A549 (cell line): ENCODE data around the gene TMUB2. TPM values are rescaled to one million over a fixed set of nuclear protein-coding genes. Genes with fewer than 3 reads are reported as not detected.
A peak's percentile ranks its signal among the peaks of the same experiment; 100 is the strongest.

Experiments
- ATAC-seq, 2 experiments: fragments of 200-7000 bp in 1 of 2; fragments of >200 bp in 1 of 2; cut with Nextera tagmentation in 1 of 2; cut with Tn5 transposase in 1 of 2; 3 replicates each; pipeline versions ENCODE4 v1.8.0 to v1.9.1; 2018 to 2020; ENCODE audit warnings: mild to moderate bottlenecking in 1 of 2, moderate library complexity in 1 of 2
- CTCF ChIA-PET: fragments of 300-600 bp; sonication (Branson Sonifier 250); formaldehyde crosslinking; extraction: SDS; loops from one replicate; lab custom pipeline; 2021; ENCODE audit warnings: antibody characterized with exemption, inconsistent platforms; lab: Yijun Ruan, JAX
- POLR2A ChIA-PET: fragments of 350-600 bp; formaldehyde crosslinking; extraction: SDS; loops from one replicate; lab custom pipeline; 2021; ENCODE audit warnings: antibody characterized with exemption, inconsistent platforms; lab: Yijun Ruan, JAX
- DNase-seq, 2 experiments: peaks; one replicate each; pipeline versions ENCODE4 v3.0.0 to v3.0.0-alpha.2; 2011 to 2016; ENCODE audit warnings: low read depth in 1 of 2, low spot score in 1 of 2
- FAIRE-seq: peaks from 2 replicates; lab custom pipeline; 2011; peaks lifted over from hg19 to GRCh38; lab: Jason Lieb, UNC
- H3K27ac ChIP-seq, 2 experiments: fragments of >200 bp; sonication (Bioruptor Twin); formaldehyde crosslinking; 3 replicates each; pipeline ENCODE4 v1.5.1; 2016 to 2017
- H3K4me1 ChIP-seq: fragments of >200 bp; sonication (Bioruptor Twin); formaldehyde crosslinking; 3 replicates; pipeline ENCODE4 v1.6.1; 2016
- H3K4me2 ChIP-seq: fragments of >200 bp; sonication (Bioruptor Twin); formaldehyde crosslinking; 3 replicates; pipeline ENCODE4 v1.6.1; 2016
- H3K4me3 ChIP-seq: fragments of >200 bp; sonication (Bioruptor Twin); formaldehyde crosslinking; 3 replicates; pipeline ENCODE4 v1.5.1; 2016
- H3K9me3 ChIP-seq: fragments of >200 bp; sonication (Bioruptor Twin); formaldehyde crosslinking; 3 replicates; pipeline ENCODE4 v1.6.1; 2016
- ATOH8 ChIP-seq: fragments of 250-450 bp; sonication (Bioruptor Pico); IDR thresholded peaks from 2 replicates; pipeline ENCODE4 v1.5.0; 2020; ENCODE audit warnings: low read depth, mild to moderate bottlenecking, moderate library complexity
- CHD2 ChIP-seq: fragments of 150-350 bp; IDR thresholded peaks from 2 replicates; pipeline ENCODE4 v1.6.1; 2014; ENCODE audit warnings: low read length; ENCODE audit not compliant: partially characterized antibody
- E2F6 ChIP-seq: IDR thresholded peaks from 2 replicates; pipeline ENCODE4 v1.6.1; 2012; ENCODE audit warnings: low read depth, borderline replicate concordance
- EHF ChIP-seq: fragments of 250-450 bp; sonication (Bioruptor Pico); IDR thresholded peaks from 2 replicates; pipeline ENCODE4 v1.5.0; 2020; ENCODE audit warnings: mild to moderate bottlenecking
- EP300 ChIP-seq, 2 experiments: fragments of >200 bp; sonication (Bioruptor Twin); formaldehyde crosslinking; IDR thresholded peaks; 2 replicates in 1 of 2; 3 replicates in 1 of 2; pipeline ENCODE4 v1.6.1; 2016 to 2017
- ESRRA ChIP-seq: fragments of 150-350 bp; IDR thresholded peaks from 2 replicates; pipeline ENCODE4 v1.6.1; 2014; ENCODE audit warnings: mild to moderate bottlenecking, low read length, borderline replicate concordance
- GATA3 ChIP-seq: IDR thresholded peaks from 2 replicates; pipeline ENCODE4 v1.6.1; 2012; ENCODE audit warnings: borderline replicate concordance
- HDAC2 ChIP-seq: fragments of 200-600 bp; sonication (generic); IDR thresholded peaks from 2 replicates; pipeline ENCODE4 v1.6.1; 2016
- HOXB13 ChIP-seq: fragments of 250-450 bp; sonication (Bioruptor Pico); IDR thresholded peaks from 2 replicates; pipeline ENCODE4 v1.5.0; 2020; ENCODE audit warnings: low read depth, mild to moderate bottlenecking, moderate library complexity
- JUNB ChIP-seq: fragments of >200 bp; sonication (Bioruptor Twin); formaldehyde crosslinking; IDR thresholded peaks from 2 replicates; pipeline ENCODE4 v1.6.1; 2016
- KDM5A ChIP-seq: fragments of 200-600 bp; sonication (generic); IDR thresholded peaks from 2 replicates; pipeline ENCODE4 v1.6.1; 2016; ENCODE audit warnings: antibody characterized with exemption, mild to moderate bottlenecking
- MAFK ChIP-seq: fragments of 450-650 bp; IDR thresholded peaks from 2 replicates; pipeline ENCODE4 v1.6.1; 2014; ENCODE audit not compliant: partially characterized antibody
- MAZ ChIP-seq: fragments of 150-350 bp; IDR thresholded peaks from 2 replicates; pipeline ENCODE4 v1.6.1; 2014; ENCODE audit warnings: antibody characterized with exemption, low read depth, low read length, borderline replicate concordance
- POLR2AphosphoS2 ChIP-seq: conservative IDR thresholded peaks from 2 replicates; pipeline ENCODE4 v1.6.1; 2012; ENCODE audit warnings: low read length, improper control_type of control experiment, inconsistent platforms
- RAD21 ChIP-seq, 2 experiments: fragments of >200 bp in 1 of 2; sonication (Bioruptor Twin) in 1 of 2; formaldehyde crosslinking in 1 of 2; IDR thresholded peaks in 1 of 2; conservative IDR thresholded peaks in 1 of 2; 2 replicates in 1 of 2; 3 replicates in 1 of 2; pipeline ENCODE4 v1.6.1; 2012 to 2018; ENCODE audit warnings: inconsistent platforms in 1 of 2
- RARB ChIP-seq: fragments of 250-450 bp; sonication (Bioruptor Pico); IDR thresholded peaks from 2 replicates; pipeline ENCODE4 v1.8.0; 2021; ENCODE audit warnings: mild to moderate bottlenecking, moderate library complexity
- RFX5 ChIP-seq: fragments of 450-650 bp; IDR thresholded peaks from 2 replicates; pipeline ENCODE4 v1.7.1; 2014; ENCODE audit warnings: antibody characterized with exemption, mild to moderate bottlenecking, moderate library complexity
- SMC3 ChIP-seq: fragments of >200 bp; sonication (Bioruptor Twin); formaldehyde crosslinking; IDR thresholded peaks from 3 replicates; pipeline ENCODE4 v1.6.1; 2018; ENCODE audit warnings: inconsistent platforms
- TFCP2L1 ChIP-seq: fragments of 250-450 bp; sonication (Bioruptor Pico); IDR thresholded peaks from 2 replicates; pipeline ENCODE4 v1.5.0; 2021; ENCODE audit warnings: mild to moderate bottlenecking
- TP53 ChIP-seq: fragments of 250-450 bp; sonication (Bioruptor Pico); IDR thresholded peaks from 2 replicates; pipeline ENCODE4 v1.5.0; 2021; ENCODE audit warnings: mild to moderate bottlenecking, moderate library complexity
- USF2 ChIP-seq: fragments of 450-650 bp; IDR thresholded peaks from 2 replicates; pipeline ENCODE4 v1.6.1; 2014; ENCODE audit warnings: antibody characterized with exemption
- ZC3H11A ChIP-seq: fragments of 450-650 bp; IDR thresholded peaks from 2 replicates; pipeline ENCODE4 v1.6.1; 2014; ENCODE audit warnings: antibody characterized with exemption, mild to moderate bottlenecking
- ZSCAN20 ChIP-seq: fragments of 250-450 bp; sonication (Bioruptor Pico); IDR thresholded peaks from 2 replicates; pipeline ENCODE4 v1.8.0; 2022; ENCODE audit warnings: mild to moderate bottlenecking, moderate library complexity
- WGBS: methylation state at CpG from one replicate; pipeline ENCODE4 v1.1.6; 2017; ENCODE audit errors: missing lambda C conversion rate; 5-methylcytosine and 5-hydroxymethylcytosine counted together
- polyA plus RNA-seq, 4 experiments: library from polyadenylated mRNA; depleted of rRNA in 3 of 4; stranded (reverse); fragments of >200 nt; fragmentation: RNase III in 1 of 4; extraction: RNeasy Plus Mini Kit Qiagen cat#74134 plus additional on column Dnase treatment in 1 of 4; gene quantifications; 2 replicates in 3 of 4; 3 replicates in 1 of 4; pipeline ENCODE4 v1.2.3, GENCODE V29; 2011 to 2017

The TMUB2 gene
- polyA plus RNA-seq, 2 of the 4 experiments (the other 2 are of a cell fraction), result 36.2 to 42.0 TPM

GRCh38 chr17:44177640-44178039 is 9.1 kb upstream of the TMUB2 start:
- DNase-seq (no peak), ATAC-seq (peak; percentile 10 to 26; a peak in 2 of 6 replicates), FAIRE-seq (no peak)
- ChIA-PET CTCF (interaction anchor here (1.0 to 3.7 kb wide), 2 partner anchors 10 to 34 kb away, joined by 3 to 18 read pairs; no protein-coding TSS in a partner anchor), POLR2A (no interaction called here)
- 85% methylated on average over 4 of the region's 4 CpGs for WGBS
- H3K4me1 ChIP-seq, result no peaks in the 10 kb centered on the region
- no peak overlapping the region for H3K4me3 ChIP-seq
- H3K4me2 ChIP-seq, result no peak overlapping the region
- no peak overlapping the region for H3K27ac ChIP-seq
- no peak for TF ChIP-seq E2F6
- no peak for TF ChIP-seq USF2
- no peak for TF ChIP-seq TFCP2L1
- no peak for TF ChIP-seq MAFK
- TF ChIP-seq ZC3H11A, result no peak
- TF ChIP-seq RAD21 (conservative IDR thresholded peaks at IDR 0.05 in 1 of 2, IDR thresholded peaks at IDR 0.05 in 1 of 2), result no peak
- TF ChIP-seq SMC3, result no peak
- no peak for TF ChIP-seq TP53 (CRISPR knock-in tag)
- no peak for TF ChIP-seq KDM5A
- TF ChIP-seq EP300 (IDR thresholded peaks at IDR 0.05), result no peak
- no peak for TF ChIP-seq HDAC2
- TF ChIP-seq HOXB13 (CRISPR knock-in tag), result no peak
- no peak for TF ChIP-seq ZSCAN20 (CRISPR knock-in tag)
- no peak for TF ChIP-seq RFX5
- TF ChIP-seq JUNB, result no peak
- no peak for TF ChIP-seq POLR2AphosphoS2
- TF ChIP-seq ATOH8 (CRISPR knock-in tag), result no peak
- TF ChIP-seq MAZ, result no peak
- no peaks in the 10 kb centered on the region for H3K9me3 ChIP-seq

- no peak for FAIRE-seq
- Histone ChIP-seq H3K9me3 (no peaks in the 10 kb centered on the region), H3K4me2 (no peak overlapping the region), H3K4me3 (no peak overlapping the region), H3K4me1 (no peaks in the 10 kb centered on the region), H3K27ac (no peak overlapping the region)
- WGBS, result 96% methylated on average over 14 of the region's 14 CpGs
- POLR2A ChIA-PET, result no interaction called here
- peak in 1 of 2 experiments; percentile 12; a peak in 2 of 6 replicates for ATAC-seq
- CTCF ChIA-PET, result interaction anchor here (1.0 to 3.7 kb wide), 2 partner anchors 10 to 34 kb away, joined by 3 to 18 read pairs; no protein-coding TSS in a partner anchor
- DNase-seq, result no peak
- TF ChIP-seq CHD2 (no peak), RARB (no peak), ESRRA (no peak), GATA3 (no peak), KDM5A (no peak), SMC3 (no peak), EHF (CRISPR knock-in tag) (no peak)
Measured at GRCh38 chr17:44178133-44178532, 8.6 kb upstream of the TMUB2 start.

- ATAC-seq (no peak), DNase-seq (no peak), FAIRE-seq (no peak)
- Histone ChIP-seq H3K4me1 (peaks cover 21% of the 10 kb centered on the region), H3K27ac (no peak overlapping the region)
- CTCF ChIA-PET, result interaction anchor here (0.6 to 5.3 kb wide), 6 partner anchors 12 to 170 kb away, joined by 3 to 58 read pairs (median 3); partner anchors contain the start of gene ASB16
- TF ChIP-seq ESRRA (no peak), MAFK (peak; percentile 67)
- TF ChIP-seq, all 56 proteins: peak for 1
- WGBS, result 98% methylated on average over 2 of the region's 2 CpGs
- POLR2A ChIA-PET, result interaction anchor here (1.9 kb wide), 1 partner anchor 15 kb away, joined by 4 read pairs; no protein-coding TSS in a partner anchor
- Histone ChIP-seq H3K9me3 (no peaks in the 10 kb centered on the region), H3K4me3 (no peak overlapping the region), H3K4me2 (no peak overlapping the region)
Measured at GRCh38 chr17:44183024-44183423, 3.7 kb upstream of the TMUB2 start.
